Osteocyte (in vitro differentiated cells): ENCODE measurements around the gene FNDC10. TPM values are rescaled to one million over a fixed set of nuclear protein-coding genes. Genes with fewer than 3 reads are reported as not detected.

Experiments
- DNase-seq: peaks from one replicate; pipeline ENCODE4 v3.0.0; 2021; ENCODE audit warnings: mixed read lengths; ENCODE audit not compliant: unreplicated experiment; ENCODE audit errors: extremely low spot score
- H3K27ac Mint-ChIP-seq: one replicate; pipeline ENCODE4 v1.8.0; 2021; ENCODE audit warnings: mild to moderate bottlenecking, mixed read lengths; ENCODE audit not compliant: unreplicated experiment
- H3K27me3 Mint-ChIP-seq: one replicate; pipeline ENCODE4 v1.8.0; 2021; ENCODE audit warnings: mixed read lengths; ENCODE audit not compliant: unreplicated experiment
- H3K36me3 Mint-ChIP-seq: one replicate; pipeline ENCODE4 v1.8.0; 2021; ENCODE audit warnings: mixed read lengths; ENCODE audit not compliant: unreplicated experiment
- H3K4me1 Mint-ChIP-seq: one replicate; pipeline ENCODE4 v1.8.0; 2021; ENCODE audit warnings: mixed read lengths; ENCODE audit not compliant: unreplicated experiment
- H3K4me3 Mint-ChIP-seq: one replicate; pipeline ENCODE4 v1.8.0; 2021; ENCODE audit warnings: mild to moderate bottlenecking, moderate library complexity, mixed read lengths; ENCODE audit not compliant: unreplicated experiment
- H3K9me3 Mint-ChIP-seq: one replicate; pipeline ENCODE4 v1.8.0; 2021; ENCODE audit warnings: mixed read lengths; ENCODE audit not compliant: unreplicated experiment
- CTCF ChIP-seq: fragments of 200-600 bp; sonication (generic); IDR thresholded peaks from 2 replicates; pipeline ENCODE4 v1.5.0; 2021; ENCODE audit warnings: antibody characterized with exemption, mild to moderate bottlenecking, moderate library complexity
- total RNA-seq: library from RNA; stranded (reverse); gene quantifications from 2 replicates; pipeline ENCODE4 v1.2.1, GENCODE V29; 2021

FNDC10 gene
- total RNA-seq, 1 donor from 2014 or later: 25.6 TPM

GRCh38 chr1:1577367-1578011 lies 22.4 kb downstream of the FNDC10 start:
- no peak overlapping the region for H3K27ac Mint-ChIP-seq
- no peaks in the 10 kb centered on the region for H3K9me3 Mint-ChIP-seq
- H3K4me3 Mint-ChIP-seq: no peak overlapping the region
- H3K36me3 Mint-ChIP-seq: no peaks in the 10 kb centered on the region
- no peak for TF ChIP-seq CTCF
- H3K27me3 Mint-ChIP-seq: peaks cover 13% of the 10 kb centered on the region
- DNase-seq: no peak
- H3K4me1 Mint-ChIP-seq: peaks cover 23% of the 10 kb centered on the region

- Mint-ChIP-seq H3K27ac (peak within 1 kb of the TSS; percentile 99), H3K36me3 (peaks cover 5% of the 10 kb centered on the region), H3K27me3 (no peaks in the 10 kb centered on the region), H3K4me3 (peak within 1 kb of the TSS; percentile 93), H3K4me1 (peaks cover 30% of the 10 kb centered on the region), H3K9me3 (no peaks in the 10 kb centered on the region)
- no peak for TF ChIP-seq CTCF
- peak; percentile 97 for DNase-seq
These were observed 25.0 kb downstream of the FNDC10 start, which contains the start of gene SSU72 for GRCh38 chr1:1574721-1575537. Gene SSU72 (minus strand): TSS chr1:1574863. CDS start chr1:1574557, 306 bp downstream.

- Mint-ChIP-seq H3K27ac (peak overlapping the region; percentile 96), H3K27me3 (no peaks in the 10 kb centered on the region), H3K4me3 (peak overlapping the region; percentile 89), H3K9me3 (no peaks in the 10 kb centered on the region), H3K4me1 (peaks cover 32% of the 10 kb centered on the region), H3K36me3 (peaks cover 5% of the 10 kb centered on the region)
- TF ChIP-seq CTCF: peak; percentile 44
- DNase-seq: peak; percentile 90
These were observed 25.9 kb downstream of the FNDC10 start for GRCh38 chr1:1573843-1574720.

- Mint-ChIP-seq H3K36me3 (peaks cover 16% of the 10 kb centered on the region), H3K4me1 (peaks cover 33% of the 10 kb centered on the region), H3K27me3 (no peaks in the 10 kb centered on the region), H3K4me3 (no peak overlapping the region), H3K9me3 (no peaks in the 10 kb centered on the region), H3K27ac (no peak overlapping the region)
- no peak for TF ChIP-seq CTCF
- no peak for DNase-seq
These were observed 30.6 kb downstream of the FNDC10 start for GRCh38 chr1:1569341-1569740.
